Measurements from ENCODE around the gene CHN1. TPM values are rescaled to one million over a fixed set of nuclear protein-coding genes. Genes with fewer than 3 reads are reported as not detected.

Gene CHN1
- polyA plus RNA-seq, 6 donors from 2014 or later = 0.31 to 0.78 TPM; not detected in 4

GRCh38 chr2:174774886-174775285 lies 230.3 kb downstream of the CHN1 start:
- no peaks in the 10 kb centered on the region for H3K36me3 Mint-ChIP-seq
- no peak overlapping the region for H3K27ac Mint-ChIP-seq
- peaks cover 0 to 8% (median 7%) of the 10 kb centered on the region in 3 donors for H3K4me1 Mint-ChIP-seq
- H3K27me3 Mint-ChIP-seq = peaks cover 12 to 26% (median 25%) of the 10 kb centered on the region in 3 donors
- H3K9me3 Mint-ChIP-seq = no peaks in the 10 kb centered on the region
- DNase-seq (no peak), ATAC-seq (ENCODE audit: low read depth in 2 of 2) (no peak)
- no peak overlapping the region for H3K4me3 Mint-ChIP-seq

GRCh38 chr2:174773215-174773614 lies 232.0 kb downstream of the CHN1 start:
- Mint-ChIP-seq H3K4me1 (peaks cover 0 to 8% (median 7%) of the 10 kb centered on the region in 3 donors), H3K9me3 (no peaks in the 10 kb centered on the region)
- ATAC-seq (ENCODE audit: low read depth in 2 of 2) = no peak

GRCh38 chr2:174772472-174772801 lies 232.7 kb downstream of the CHN1 start:
- H3K27ac Mint-ChIP-seq = no peak overlapping the region

More at GRCh38 chr2:174773215-174773614, 232.0 kb downstream of the CHN1 start:
- H3K27me3 Mint-ChIP-seq = peaks cover 21 to 31% (median 27%) of the 10 kb centered on the region in 3 donors
- no peak overlapping the region for H3K27ac Mint-ChIP-seq
- DNase-seq = no peak
- H3K36me3 Mint-ChIP-seq = peaks cover 5 to 10% of the 10 kb centered on the region in 2 donors
- H3K4me3 Mint-ChIP-seq = no peak overlapping the region

GRCh38 chr2:174771631-174772471 lies 233.3 kb downstream of the CHN1 start:
- DNase-seq (no peak), ATAC-seq (ENCODE audit: low read depth in 2 of 2) (peak; percentile 30 to 40)
- Mint-ChIP-seq H3K4me3 (no peak overlapping the region), H3K9me3 (no peaks in the 10 kb centered on the region), H3K4me1 (peaks cover 0 to 8% (median 7%) of the 10 kb centered on the region in 3 donors), H3K36me3 (peaks cover 5 to 11% of the 10 kb centered on the region in 2 donors), H3K27me3 (peaks cover 23 to 30% (median 28%) of the 10 kb centered on the region in 3 donors), H3K27ac (no peak overlapping the region)

More at GRCh38 chr2:174772472-174772801, 232.7 kb downstream of the CHN1 start:
- DNase-seq (no peak), ATAC-seq (ENCODE audit: low read depth in 2 of 2) (no peak)
- Mint-ChIP-seq H3K4me1 (peaks cover 0 to 8% (median 7%) of the 10 kb centered on the region in 3 donors), H3K9me3 (no peaks in the 10 kb centered on the region), H3K27me3 (peaks cover 19 to 28% (median 25%) of the 10 kb centered on the region in 3 donors), H3K36me3 (peaks cover 5 to 11% of the 10 kb centered on the region in 2 donors), H3K4me3 (no peak overlapping the region)

GRCh38 chr2:174771136-174771535 lies 234.0 kb downstream of the CHN1 start:
- Mint-ChIP-seq H3K36me3 (peaks cover 5 to 11% of the 10 kb centered on the region in 2 donors), H3K4me3 (no peak overlapping the region), H3K4me1 (peaks cover 0 to 7% (median 7%) of the 10 kb centered on the region in 3 donors), H3K9me3 (no peaks in the 10 kb centered on the region), H3K27ac (no peak overlapping the region), H3K27me3 (peaks cover 26 to 35% (median 32%) of the 10 kb centered on the region in 3 donors)
- ATAC-seq (ENCODE audit: low read depth in 2 of 2) = no peak
- no peak for DNase-seq

GRCh38 chr2:174768557-174768956 lies 236.6 kb downstream of the CHN1 start:
- H3K36me3 Mint-ChIP-seq = peaks cover 5 to 11% of the 10 kb centered on the region in 2 donors
- no peak overlapping the region for H3K4me3 Mint-ChIP-seq
- no peak for ATAC-seq (ENCODE audit: low read depth in 2 of 2)
- DNase-seq = no peak
- no peak overlapping the region for H3K27ac Mint-ChIP-seq
- peaks cover 32 to 38% (median 34%) of the 10 kb centered on the region in 3 donors for H3K27me3 Mint-ChIP-seq
- no peaks in the 10 kb centered on the region for H3K9me3 Mint-ChIP-seq
- H3K4me1 Mint-ChIP-seq = peaks cover 0 to 4% (median 0%) of the 10 kb centered on the region in 3 donors

GRCh38 chr2:174766271-174766670 lies 238.9 kb downstream of the CHN1 start:
- H3K4me1 Mint-ChIP-seq = no peaks in the 10 kb centered on the region
- no peak for DNase-seq
- H3K27ac Mint-ChIP-seq = no peak overlapping the region
- H3K4me3 Mint-ChIP-seq = no peak overlapping the region
- H3K9me3 Mint-ChIP-seq = no peaks in the 10 kb centered on the region
- peaks cover 40% of the 10 kb centered on the region in 3 donors for H3K27me3 Mint-ChIP-seq
- ATAC-seq (ENCODE audit: low read depth in 2 of 2) = no peak
- H3K36me3 Mint-ChIP-seq = peaks cover 5 to 11% of the 10 kb centered on the region in 2 donors

GRCh38 chr2:174765576-174765975 lies 239.6 kb downstream of the CHN1 start:
- no peak for ATAC-seq (ENCODE audit: low read depth in 2 of 2)
- Mint-ChIP-seq H3K4me3 (no peak overlapping the region), H3K36me3 (peaks cover 5 to 11% of the 10 kb centered on the region in 2 donors), H3K27ac (no peak overlapping the region), H3K27me3 (peaks cover 44 to 45% (median 45%) of the 10 kb centered on the region in 3 donors), H3K9me3 (no peaks in the 10 kb centered on the region), H3K4me1 (no peaks in the 10 kb centered on the region)
- no peak for DNase-seq

GRCh38 chr2:174764280-174765255 lies 240.6 kb downstream of the CHN1 start, which contains the start of gene CHRNA1:
CHRNA1 (minus strand) TSS chr2:174764472; CDS start chr2:174764394, 78 bp downstream.
- Mint-ChIP-seq H3K9me3 (peaks cover 0 to 5% (median 0%) of the 10 kb centered on the region in 7 donors), H3K36me3 (peaks cover 8 to 11% of the 10 kb centered on the region in 2 donors), H3K4me3 (no peak within 1 kb of the TSS), H3K4me1 (no peaks in the 10 kb centered on the region), H3K27me3 (peaks cover 39 to 51% (median 50%) of the 10 kb centered on the region in 3 donors), H3K27ac (peak within 1 kb of the TSS in 1 of 6 donors; percentile 15)
- ATAC-seq (ENCODE audit: low read depth in 2 of 2) (peak in 1 of 2 donors; percentile 18), DNase-seq (no peak)

- ATAC-seq (ENCODE audit: low read depth in 2 of 2) = no peak
- Mint-ChIP-seq H3K4me3 (no peak overlapping the region), H3K27me3 (peaks cover 31 to 53% (median 52%) of the 10 kb centered on the region in 3 donors), H3K27ac (peak overlapping the region in 1 of 6 donors; percentile 15), H3K36me3 (peaks cover 4 to 7% of the 10 kb centered on the region in 2 donors), H3K4me1 (no peaks in the 10 kb centered on the region), H3K9me3 (peaks cover 0 to 5% (median 0%) of the 10 kb centered on the region in 7 donors)
- DNase-seq = no peak
Measured at GRCh38 chr2:174763780-174764179, 241.4 kb downstream of the CHN1 start.

GRCh38 chr2:174762464-174762863 lies 242.7 kb downstream of the CHN1 start:
- DNase-seq (no peak), ATAC-seq (ENCODE audit: low read depth in 2 of 2) (no peak)
- no peak overlapping the region for H3K4me3 Mint-ChIP-seq
- H3K9me3 Mint-ChIP-seq = peaks cover 0 to 5% (median 0%) of the 10 kb centered on the region in 7 donors
- no peaks in the 10 kb centered on the region for H3K4me1 Mint-ChIP-seq
- no peak overlapping the region for H3K27ac Mint-ChIP-seq
- peaks cover 0 to 3% of the 10 kb centered on the region in 2 donors for H3K36me3 Mint-ChIP-seq
- H3K27me3 Mint-ChIP-seq = peaks cover 21 to 53% (median 48%) of the 10 kb centered on the region in 3 donors

- Mint-ChIP-seq H3K9me3 (peaks cover 0 to 5% (median 0%) of the 10 kb centered on the region in 7 donors), H3K4me3 (no peak overlapping the region), H3K27me3 (peaks cover 14 to 47% (median 46%) of the 10 kb centered on the region in 3 donors), H3K36me3 (peaks cover 0 to 3% of the 10 kb centered on the region in 2 donors), H3K27ac (no peak overlapping the region), H3K4me1 (no peaks in the 10 kb centered on the region)
- DNase-seq = no peak
- ATAC-seq (ENCODE audit: low read depth in 2 of 2) = no peak
Measured at GRCh38 chr2:174761837-174762236, 243.3 kb downstream of the CHN1 start.
